Spleen (tissue), 7 donors: ENCODE data around the gene ERCC6.

Experiments
- CTCF ChIP-seq, 11 experiments: fragments of 200-600 bp in 7 of 11; fragments of 450-650 bp in 4 of 11; sonication (generic) in 4 of 11; IDR thresholded peaks in 8 of 11; conservative IDR thresholded peaks in 3 of 11; 1 replicate in 7 of 11; 2 replicates in 4 of 11; pipeline versions ENCODE4 v1.4.0 to v1.8.0; 2016 to 2021; ENCODE audit warnings: antibody characterized with exemption in 11 of 11, inconsistent platforms in 4 of 11, mild to moderate bottlenecking in 1 of 11
- POLR2A ChIP-seq, 3 donors: fragments of 450-650 bp; IDR thresholded peaks; one replicate each; pipeline ENCODE4 v1.5.1; 2017; ENCODE audit warnings: antibody characterized with exemption in 3 of 3, mild to moderate bottlenecking in 1 of 3
- POLR2AphosphoS5 ChIP-seq, 3 donors: sonication (generic); formaldehyde crosslinking; IDR thresholded peaks; one replicate each; pipeline ENCODE4 v1.5.1; 2017; ENCODE audit warnings: antibody characterized with exemption in 3 of 3
- donor health status: DM: no; HTN: no; CAD: no; lungs with moderate emphysema.
- donor health status: DM: no; HTN: no; CAD: no.
- donor health status: DM: no; HTN: no; CAD: no.

- TF ChIP-seq CTCF (IDR thresholded peaks at IDR 0.05 in 8 of 11, conservative IDR thresholded peaks at IDR 0.05 in 3 of 11), result no peak
- TF ChIP-seq POLR2AphosphoS5 (IDR thresholded peaks at IDR 0.05), result no peak
- TF ChIP-seq POLR2A (IDR thresholded peaks at IDR 0.05), result no peak
Observed at GRCh38 chr10:49500412-49500811, 38.5 kb downstream of the ERCC6 start.
